Skin epidermis (tissue), 12 donors: ENCODE data around the gene LRCH1.
A peak's percentile ranks its signal among the peaks of the same experiment; 100 is the strongest.

ENCODE experiments used
- H3K27ac ChIP-seq, 21 experiments: fragments of 200-600 bp; sonication (generic) in 11 of 21; one replicate each; pipeline ENCODE4 v1.5.0; 2020; ENCODE audit warnings: mild to moderate bottlenecking in 3 of 21, inconsistent platforms in 2 of 21, moderate library complexity in 2 of 21
- H3K4me3 ChIP-seq, 7 experiments: fragments of 200-600 bp; sonication (generic) in 2 of 7; one replicate each; pipeline ENCODE4 v1.5.0; 2020; ENCODE audit warnings: inconsistent platforms in 2 of 7, mild to moderate bottlenecking in 2 of 7, moderate library complexity in 1 of 7

Gene LRCH1

DNA sequence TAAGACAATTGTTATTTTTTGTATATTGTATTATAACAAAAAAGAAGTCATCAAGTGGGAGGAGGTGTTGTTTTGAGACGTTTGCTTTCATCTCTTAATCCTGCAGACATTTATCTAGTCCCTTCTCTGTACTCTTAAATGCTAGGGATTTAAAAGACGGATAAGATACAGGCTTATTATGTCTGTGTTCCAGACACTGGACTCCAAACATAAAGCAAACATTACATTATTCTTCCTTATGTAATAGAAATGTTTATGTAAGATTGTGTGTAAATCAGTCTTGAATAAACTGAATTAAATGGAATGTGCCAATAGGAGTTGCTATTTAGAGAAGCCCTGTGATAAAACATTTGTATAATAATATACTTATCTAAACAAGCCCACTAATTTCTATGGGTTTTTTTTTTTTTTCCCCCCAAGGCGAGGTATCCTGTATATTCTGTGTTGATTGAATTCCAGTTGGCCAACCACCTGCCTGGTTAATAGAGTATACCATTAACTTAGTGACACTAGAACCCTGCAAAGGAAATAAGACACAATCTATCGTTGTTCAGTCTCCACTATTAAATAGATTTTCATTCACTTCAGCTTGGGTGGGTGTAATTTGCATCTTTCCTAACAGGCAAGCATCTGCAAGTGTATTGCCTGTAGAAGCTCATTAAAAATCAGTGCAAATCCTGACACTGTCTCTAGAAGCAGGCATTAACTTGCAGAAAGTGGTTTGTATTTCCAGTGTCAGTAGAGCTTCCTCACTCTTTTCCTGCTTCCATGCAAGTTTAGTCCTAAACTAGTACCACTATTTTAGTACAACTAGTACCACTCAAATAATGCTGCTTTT is 69.0 kb downstream of the LRCH1 start:
- H3K27ac ChIP-seq, result peak overlapping the region in 5 of 21 experiments; percentile 25 to 61 (median 32)
- no peak overlapping the region for H3K4me3 ChIP-seq

DNA sequence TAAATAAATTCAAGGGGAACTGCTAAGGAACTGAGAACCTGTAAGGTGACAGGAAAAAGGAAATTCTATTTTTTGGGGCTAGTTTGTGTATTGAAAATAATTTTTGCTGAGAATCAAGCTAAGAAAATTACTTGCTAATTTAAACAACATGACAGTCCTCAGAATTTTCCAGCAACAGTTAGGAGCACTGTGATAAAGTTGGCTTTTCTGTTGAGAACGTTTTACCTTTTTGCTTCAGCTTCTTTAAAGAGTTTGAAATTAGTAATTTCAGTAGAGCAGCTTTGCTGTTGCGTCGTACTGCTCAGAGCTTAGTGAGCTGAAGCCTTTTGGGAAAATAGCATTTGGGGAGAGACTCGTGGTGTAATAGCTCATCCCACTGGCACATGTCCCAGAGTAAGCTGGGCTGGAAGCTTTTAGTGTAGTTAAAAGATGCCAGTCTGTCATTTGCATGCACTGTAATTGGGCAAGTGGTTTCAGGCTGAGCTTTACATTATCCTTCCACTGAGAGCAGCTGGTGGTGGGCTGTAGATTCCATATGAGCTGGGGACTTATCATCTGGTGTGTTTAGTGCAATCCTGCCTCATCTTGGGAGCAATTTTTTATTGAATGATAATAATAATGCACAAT is 69.8 kb downstream of the LRCH1 start:
- Histone ChIP-seq H3K27ac (peak overlapping the region in 6 of 21 experiments; percentile 6 to 61 (median 32)), H3K4me3 (no peak overlapping the region)

GRCh38 chr13:46624353-46624752 is 71.4 kb downstream of the LRCH1 start:
- H3K27ac ChIP-seq, result no peak overlapping the region
- H3K4me3 ChIP-seq, result no peak overlapping the region

DNA sequence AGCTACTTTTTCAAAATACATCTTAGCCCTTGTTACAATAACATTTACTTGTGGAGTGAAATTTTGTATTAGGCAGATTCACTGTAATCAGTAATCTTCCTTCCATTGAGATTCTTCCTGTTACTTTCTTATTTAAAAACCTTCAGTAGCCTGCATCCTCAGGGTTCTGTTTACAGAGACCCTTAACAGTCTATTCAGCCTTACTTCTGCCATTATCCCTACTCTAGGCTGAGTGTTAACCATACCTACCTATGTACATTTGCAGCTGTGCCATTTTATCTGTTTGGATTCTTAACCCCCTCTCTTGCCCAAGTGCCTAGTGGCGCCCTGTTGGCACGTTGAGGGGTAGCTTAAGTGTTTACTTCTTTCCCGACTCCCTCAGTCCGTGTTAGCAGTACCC is 71.9 kb downstream of the LRCH1 start:
- H3K27ac ChIP-seq, result no peak overlapping the region
- H3K4me3 ChIP-seq, result no peak overlapping the region

- Histone ChIP-seq H3K27ac (no peak overlapping the region), H3K4me3 (no peak overlapping the region)
These were observed 74.5 kb downstream of the LRCH1 start for GRCh38 chr13:46627462-46627861.

GRCh38 chr13:46628622-46629365 is 75.8 kb downstream of the LRCH1 start:
- Histone ChIP-seq H3K27ac (no peak overlapping the region), H3K4me3 (no peak overlapping the region)

DNA sequence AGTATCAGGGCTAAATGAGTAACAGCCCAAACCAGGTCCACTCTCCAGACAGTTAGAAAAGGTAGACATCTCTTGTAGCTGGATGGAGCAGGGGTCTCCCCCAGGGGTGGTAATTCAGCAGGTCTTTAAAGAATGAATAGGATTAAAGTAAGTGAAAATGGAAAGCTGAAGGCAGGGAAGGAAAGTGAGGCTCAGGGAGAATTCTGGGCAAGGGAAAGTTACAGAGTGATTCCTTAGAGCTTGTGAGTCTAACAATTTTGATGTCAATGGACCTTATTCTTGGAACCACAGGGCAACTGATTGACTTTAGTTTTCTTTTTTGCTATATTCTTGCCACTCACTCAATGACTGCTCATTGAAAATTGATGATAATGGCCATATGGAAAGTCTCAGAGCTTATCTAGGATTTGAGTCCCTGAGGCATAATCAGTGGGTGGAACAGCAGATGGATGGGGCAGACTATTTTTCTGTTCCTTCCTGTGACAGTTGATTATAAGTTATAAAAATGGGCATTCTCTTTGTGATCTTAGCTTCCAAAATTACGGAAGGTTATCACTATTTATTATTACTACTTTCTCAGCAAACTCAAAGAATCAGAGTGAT is 76.9 kb downstream of the LRCH1 start:
- Histone ChIP-seq H3K27ac (peak overlapping the region in 1 of 21 experiments; percentile 6), H3K4me3 (no peak overlapping the region)

GRCh38 chr13:46630431-46631178 is 77.6 kb downstream of the LRCH1 start:
- peak overlapping the region in 2 of 21 experiments; percentile 6 to 32 for H3K27ac ChIP-seq
- H3K4me3 ChIP-seq, result no peak overlapping the region

DNA sequence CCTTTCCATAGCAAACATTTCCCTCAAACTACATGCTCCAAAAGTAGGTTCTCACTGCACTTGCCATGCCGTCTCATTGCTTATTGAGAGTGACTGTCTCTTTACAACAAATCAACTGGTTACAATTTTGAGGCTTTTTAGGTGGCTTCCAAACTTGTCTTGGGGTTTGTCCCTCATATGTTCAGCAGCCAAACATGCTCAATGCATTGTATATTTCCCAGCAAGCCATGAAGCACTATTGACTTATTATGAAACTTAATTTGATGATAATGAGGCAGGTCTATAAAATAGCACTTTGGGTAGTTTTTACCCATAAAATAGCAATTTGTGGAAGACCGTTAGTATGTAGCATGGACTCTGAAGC is 78.2 kb downstream of the LRCH1 start:
- Histone ChIP-seq H3K27ac (peak overlapping the region in 1 of 21 experiments; percentile 32), H3K4me3 (no peak overlapping the region)

GRCh38 chr13:46632176-46632575 is 79.2 kb downstream of the LRCH1 start:
- Histone ChIP-seq H3K4me3 (no peak overlapping the region), H3K27ac (no peak overlapping the region)

DNA sequence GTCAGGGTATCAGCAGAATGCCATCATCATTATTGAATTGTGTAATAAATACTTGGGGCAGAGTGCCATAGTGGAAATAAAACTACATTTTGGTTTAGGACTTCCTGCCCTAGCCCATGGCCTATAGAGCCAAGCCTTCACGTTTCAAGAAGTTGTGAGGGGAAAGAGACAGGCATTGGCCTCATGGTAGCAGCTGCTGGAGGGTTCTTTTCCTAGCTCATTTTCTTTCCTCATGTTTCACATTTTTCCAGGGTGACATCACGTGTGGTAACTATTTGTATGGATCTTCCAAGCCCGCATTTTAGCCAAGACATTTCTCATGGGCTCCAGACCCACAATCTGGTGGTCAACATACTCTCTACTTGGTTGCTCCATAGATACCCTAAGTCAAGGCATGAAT is 80.4 kb downstream of the LRCH1 start:
- Histone ChIP-seq H3K4me3 (no peak overlapping the region), H3K27ac (no peak overlapping the region)

GRCh38 chr13:46636451-46636850 is 83.5 kb downstream of the LRCH1 start:
- H3K27ac ChIP-seq, result no peak overlapping the region
- H3K4me3 ChIP-seq, result no peak overlapping the region

GRCh38 chr13:46637213-46637612 is 84.2 kb downstream of the LRCH1 start:
- H3K27ac ChIP-seq, result no peak overlapping the region
- no peak overlapping the region for H3K4me3 ChIP-seq

- Histone ChIP-seq H3K4me3 (no peak overlapping the region), H3K27ac (no peak overlapping the region)
These were observed 85.3 kb downstream of the LRCH1 start for GRCh38 chr13:46638262-46638661.

- Histone ChIP-seq H3K4me3 (no peak overlapping the region), H3K27ac (peak overlapping the region in 1 of 21 experiments; percentile 26)
These were observed 86.3 kb downstream of the LRCH1 start for GRCh38 chr13:46639033-46639981.

- Histone ChIP-seq H3K27ac (peak overlapping the region in 4 of 21 experiments; percentile 16 to 58 (median 37)), H3K4me3 (no peak overlapping the region)
These were observed 87.9 kb downstream of the LRCH1 start for GRCh38 chr13:46640843-46641242.

GRCh38 chr13:46641274-46642081 is 88.5 kb downstream of the LRCH1 start:
- peak overlapping the region in 1 of 7 experiments; percentile 14 for H3K4me3 ChIP-seq
- H3K27ac ChIP-seq, result peak overlapping the region in 7 of 21 experiments; percentile 3 to 58 (median 31)
